ENCODE data around the gene RASGRF1.
A peak's percentile ranks its signal among the peaks of the same experiment; 100 is the strongest.
"Not testable (repeated sequence)": the region's sequence is repeated elsewhere in the genome, so short reads cannot be mapped to it uniquely, and the experiment has no call there.

The RASGRF1 gene

GRCh38 chr15:78930577-78931388 is 159.8 kb downstream of the RASGRF1 start (continued):
- peak; percentile 73; the same call in 1 of the 2 replicates for TF ChIP-seq ESRRG (CRISPR knock-in tag; IDR thresholded peaks at IDR 0.05)

- no peak for ATAC-seq
- no peak for TF ChIP-seq ESRRG (CRISPR knock-in tag; IDR thresholded peaks at IDR 0.05)
- no peak for TF ChIP-seq PPARA (CRISPR knock-in tag; IDR thresholded peaks at IDR 0.05; ENCODE audit: borderline replicate concordance)
- TF ChIP-seq GLIS3 (CRISPR knock-in tag; IDR thresholded peaks at IDR 0.05) = no peak
- TF ChIP-seq OSR1 (CRISPR knock-in tag; IDR thresholded peaks at IDR 0.05) = no peak
- no peak for TF ChIP-seq ZNF565 (CRISPR knock-in tag; conservative IDR thresholded peaks at IDR 0.05; ENCODE audit: low read depth)
- no peak for TF ChIP-seq PATZ1 (CRISPR knock-in tag; IDR thresholded peaks at IDR 0.05; ENCODE audit: borderline replicate concordance)
- no peak for TF ChIP-seq POU6F1 (CRISPR knock-in tag; IDR thresholded peaks at IDR 0.05; ENCODE audit: borderline replicate concordance, low read depth)
- TF ChIP-seq ISL1 (CRISPR knock-in tag; IDR thresholded peaks at IDR 0.05) = no peak
- TF ChIP-seq SNAI2 (CRISPR knock-in tag; IDR thresholded peaks at IDR 0.05) = no peak
- TF ChIP-seq ZC3H10 (CRISPR knock-in tag; IDR thresholded peaks at IDR 0.05) = no peak
- no peak for TF ChIP-seq ZNF8 (CRISPR knock-in tag; IDR thresholded peaks at IDR 0.05)
- no peak for TF ChIP-seq RARB (CRISPR knock-in tag; IDR thresholded peaks at IDR 0.05)
- TF ChIP-seq ZFP3 (CRISPR knock-in tag; IDR thresholded peaks at IDR 0.05) = no peak
- TF ChIP-seq BACH2 (CRISPR knock-in tag; IDR thresholded peaks at IDR 0.05; ENCODE audit: borderline replicate concordance) = no peak
- no peak for TF ChIP-seq ZFP30 (CRISPR knock-in tag; IDR thresholded peaks at IDR 0.05)
Measured at GRCh38 chr15:78929536-78930264, 160.9 kb downstream of the RASGRF1 start.

GRCh38 chr15:78928616-78929093 is 161.9 kb downstream of the RASGRF1 start:
- TF ChIP-seq BACH2 (CRISPR knock-in tag; IDR thresholded peaks at IDR 0.05; ENCODE audit: borderline replicate concordance) (no peak), TOX (CRISPR knock-in tag; IDR thresholded peaks at IDR 0.05; ENCODE audit: borderline replicate concordance) (no peak), ZNF565 (CRISPR knock-in tag; conservative IDR thresholded peaks at IDR 0.05; ENCODE audit: low read depth) (no peak), CREB5 (CRISPR knock-in tag; IDR thresholded peaks at IDR 0.05; ENCODE audit: low read depth) (no peak), ARNTL (CRISPR knock-in tag; IDR thresholded peaks at IDR 0.05; ENCODE audit: borderline replicate concordance, low read depth) (no peak), ZNF8 (CRISPR knock-in tag; IDR thresholded peaks at IDR 0.05) (no peak), CSDC2 (CRISPR knock-in tag; IDR thresholded peaks at IDR 0.05) (no peak), ISL1 (CRISPR knock-in tag; IDR thresholded peaks at IDR 0.05) (no peak), ZFP30 (CRISPR knock-in tag; IDR thresholded peaks at IDR 0.05) (no peak), TCF4 (CRISPR knock-in tag; IDR thresholded peaks at IDR 0.05; ENCODE audit: borderline replicate concordance) (no peak), ZNF70 (CRISPR knock-in tag; IDR thresholded peaks at IDR 0.05) (no peak), ZFP3 (CRISPR knock-in tag; IDR thresholded peaks at IDR 0.05) (no peak)

GRCh38 chr15:78928176-78928575 is 162.4 kb downstream of the RASGRF1 start:
- ATAC-seq = not testable (repeated sequence)

More at GRCh38 chr15:78928616-78929093, 161.9 kb downstream of the RASGRF1 start:
- ATAC-seq = no peak

All from SK-N-SH treated with all-trans-retinoic acid at 6 μM for 48 hours (cell line).